Activated B cell treated with CpG ODN at 0.5 μM for 24 hours (primary cell): Measurements from ENCODE around the gene ATPAF2. TPM values are rescaled to one million over a fixed set of nuclear protein-coding genes. Genes with fewer than 3 reads are reported as not detected.

Experiments
- ATAC-seq: fragments of 200-7000 bp; cut with Tn5 transposase; one replicate; pipeline ENCODE4 v1.10.0; 2021; ENCODE audit warnings: low read depth, mild to moderate bottlenecking, moderate library complexity
- CTCF ChIA-PET: fragments of 350-600 bp; sonication (Branson Sonifier 250); formaldehyde crosslinking; loops from one replicate; lab custom pipeline; 2021; ENCODE audit warnings: antibody characterized with exemption; lab: Charles Lee
- POLR2A ChIA-PET: fragments of 350-600 bp; sonication (Branson Sonifier 250); formaldehyde crosslinking; loops from one replicate; lab custom pipeline; 2021; ENCODE audit warnings: antibody characterized with exemption; lab: Charles Lee
- DNase-seq: peaks from one replicate; pipeline ENCODE4 v3.0.0; 2022
- H3K27ac Mint-ChIP-seq: one replicate; pipeline ENCODE4 v1.8.0; 2020; ENCODE audit warnings: mixed read lengths
- H3K27me3 Mint-ChIP-seq: one replicate; pipeline ENCODE4 v1.8.0; 2021; ENCODE audit warnings: mixed read lengths
- H3K36me3 Mint-ChIP-seq: one replicate; pipeline ENCODE4 v1.8.0; 2021; ENCODE audit warnings: low read depth, mixed read lengths
- H3K4me1 Mint-ChIP-seq: one replicate; pipeline ENCODE4 v1.8.0; 2021; ENCODE audit warnings: mixed read lengths
- H3K4me3 Mint-ChIP-seq: one replicate; pipeline ENCODE4 v1.8.0; 2020; ENCODE audit warnings: mild to moderate bottlenecking, mixed read lengths
- H3K9me3 Mint-ChIP-seq: one replicate; pipeline ENCODE4 v1.8.0; 2020; ENCODE audit warnings: mixed read lengths
- CTCF ChIP-seq: fragments of 200-600 bp; IDR thresholded peaks from one replicate; pipeline ENCODE4 v1.8.0; 2022; ENCODE audit warnings: antibody characterized with exemption, mild to moderate bottlenecking
- intact Hi-C: fragments of 100-400 bp; cut with micrococcal nuclease; formaldehyde crosslinking; loops from one replicate; pipeline ENCODE4 v1.15.1; 2024
- total RNA-seq: library from RNA; stranded (reverse); gene quantifications from 2 replicates; pipeline ENCODE4 v1.2.3, GENCODE V29; 2022

ATPAF2 gene
- total RNA-seq, 1 donor from 2014 or later = 69.1 TPM

GRCh38 chr17:18017958-18018357 lies 21.0 kb downstream of the ATPAF2 start:
- POLR2A ChIA-PET = no interaction called here
- peaks cover 68% of the 10 kb centered on the region for H3K36me3 Mint-ChIP-seq
- TF ChIP-seq CTCF = no peak
- H3K9me3 Mint-ChIP-seq = no peaks in the 10 kb centered on the region
- H3K4me3 Mint-ChIP-seq = no peak overlapping the region
- DNase-seq (no peak), ATAC-seq (no peak)
- no peaks in the 10 kb centered on the region for H3K27me3 Mint-ChIP-seq
- CTCF ChIA-PET = no interaction called here
- intact Hi-C loops = no loop called here
- H3K27ac Mint-ChIP-seq = no peak overlapping the region
- no peaks in the 10 kb centered on the region for H3K4me1 Mint-ChIP-seq

GRCh38 chr17:18016426-18016825 lies 22.5 kb downstream of the ATPAF2 start:
- CTCF ChIA-PET = no interaction called here
- DNase-seq (no peak), ATAC-seq (no peak)
- POLR2A ChIA-PET = interaction anchor here (0.6 kb wide), 1 partner anchor 13 kb away, joined by 15 read pairs; no protein-coding TSS in a partner anchor
- Mint-ChIP-seq H3K36me3 (peaks cover 79% of the 10 kb centered on the region), H3K9me3 (no peaks in the 10 kb centered on the region), H3K27ac (no peak overlapping the region), H3K4me3 (no peak overlapping the region), H3K27me3 (no peaks in the 10 kb centered on the region), H3K4me1 (no peaks in the 10 kb centered on the region)
- intact Hi-C loops = no loop called here
- no peak for TF ChIP-seq CTCF

- Mint-ChIP-seq H3K9me3 (no peaks in the 10 kb centered on the region), H3K27me3 (no peaks in the 10 kb centered on the region), H3K4me3 (no peak overlapping the region), H3K4me1 (no peaks in the 10 kb centered on the region), H3K27ac (no peak overlapping the region), H3K36me3 (peaks cover 80% of the 10 kb centered on the region)
- ChIA-PET CTCF (no interaction called here), POLR2A (no interaction called here)
- intact Hi-C loops = no loop called here
- ATAC-seq (no peak), DNase-seq (no peak)
- TF ChIP-seq CTCF = no peak
Measured at GRCh38 chr17:18015593-18015992, 23.4 kb downstream of the ATPAF2 start.

GRCh38 chr17:18014006-18014405 lies 25.0 kb downstream of the ATPAF2 start:
- intact Hi-C loops = no loop called here
- ChIA-PET CTCF (no interaction called here), POLR2A (no interaction called here)
- ATAC-seq = no peak
- Mint-ChIP-seq H3K9me3 (no peaks in the 10 kb centered on the region), H3K4me1 (no peaks in the 10 kb centered on the region), H3K36me3 (peaks cover 82% of the 10 kb centered on the region), H3K4me3 (no peak overlapping the region), H3K27me3 (no peaks in the 10 kb centered on the region), H3K27ac (no peak overlapping the region)
- DNase-seq = no peak
- TF ChIP-seq CTCF = no peak

- DNase-seq = no peak
- POLR2A ChIA-PET = no interaction called here
- Mint-ChIP-seq H3K36me3 (peaks cover 90% of the 10 kb centered on the region), H3K4me3 (no peak overlapping the region), H3K9me3 (no peaks in the 10 kb centered on the region), H3K27me3 (no peaks in the 10 kb centered on the region), H3K4me1 (no peaks in the 10 kb centered on the region), H3K27ac (no peak overlapping the region)
- TF ChIP-seq CTCF = no peak
- intact Hi-C loops = no loop called here
- ATAC-seq = no peak
- CTCF ChIA-PET = no interaction called here
Measured at GRCh38 chr17:18011286-18011685, 27.7 kb downstream of the ATPAF2 start.
